H9 (cell line): ENCODE data around the gene GP1BB. TPM values are rescaled to one million over a fixed set of nuclear protein-coding genes. Genes with fewer than 3 reads are reported as not detected.

Experiments used
- DNase-seq: peaks from one replicate; pipeline ENCODE4 v3.0.0-alpha.2; 2017
- H2AFZ ChIP-seq: one replicate; pipeline ENCODE4 v1.6.1; 2013; ENCODE audit warnings: mild to moderate bottlenecking, low read length, control low read depth, moderate library complexity
- H2AK5ac ChIP-seq: 2 replicates; pipeline ENCODE4 v1.6.1; 2013; ENCODE audit warnings: low read length, control low read depth, mixed read lengths; ENCODE audit not compliant: insufficient read length
- H2BK120ac ChIP-seq: one replicate; pipeline ENCODE4 v1.6.1; 2013; ENCODE audit warnings: low read depth, mild to moderate bottlenecking, low read length, control low read depth, inconsistent platforms; ENCODE audit not compliant: poor library complexity, severe bottlenecking
- H2BK12ac ChIP-seq: 2 replicates; pipeline ENCODE4 v1.6.1; 2013; ENCODE audit warnings: low read length, control low read depth, mixed read lengths, low read depth; ENCODE audit not compliant: insufficient read length
- H2BK15ac ChIP-seq: 2 replicates; pipeline ENCODE4 v1.6.1; 2013; ENCODE audit warnings: low read depth, low read length, control low read depth
- H2BK20ac ChIP-seq: one replicate; pipeline ENCODE4 v1.6.1; 2013; ENCODE audit warnings: low read depth, mild to moderate bottlenecking, low read length, control low read depth, inconsistent platforms; ENCODE audit not compliant: poor library complexity, severe bottlenecking
- H2BK5ac ChIP-seq: 2 replicates; pipeline ENCODE4 v1.6.1; 2013; ENCODE audit warnings: low read length, control low read depth, mixed read lengths; ENCODE audit not compliant: insufficient read length
- H3K14ac ChIP-seq: 2 replicates; pipeline ENCODE4 v1.6.1; 2013; ENCODE audit warnings: low read length, control low read depth; ENCODE audit not compliant: insufficient read depth
- H3K18ac ChIP-seq: 2 replicates; pipeline ENCODE4 v1.6.1; 2013; ENCODE audit warnings: low read depth, mild to moderate bottlenecking, mixed read lengths, low read length, control low read depth; ENCODE audit not compliant: insufficient read length
- H3K23ac ChIP-seq: 2 replicates; pipeline ENCODE4 v1.6.1; 2013; ENCODE audit warnings: low read length, control low read depth, mixed read lengths, low read depth; ENCODE audit not compliant: insufficient read length
- H3K23me2 ChIP-seq: 2 replicates; pipeline ENCODE4 v1.6.1; 2013; ENCODE audit warnings: low read depth, mild to moderate bottlenecking, mixed read lengths, low read length, control low read depth; ENCODE audit not compliant: insufficient read length, poor library complexity, severe bottlenecking
- H3K27ac ChIP-seq: 2 replicates; pipeline ENCODE4 v1.5.1; 2013; ENCODE audit warnings: low read length, control low read depth, mixed read lengths, low read depth; ENCODE audit not compliant: insufficient read length
- H3K27me3 ChIP-seq: 2 replicates; pipeline ENCODE4 v1.6.1; 2013; ENCODE audit warnings: low read length, control low read depth, inconsistent platforms; ENCODE audit not compliant: insufficient read depth
- H3K4ac ChIP-seq: 2 replicates; pipeline ENCODE4 v1.6.1; 2013; ENCODE audit warnings: low read depth, mild to moderate bottlenecking, control low read depth, inconsistent platforms, low read length, moderate library complexity
- H3K4me1 ChIP-seq: 2 replicates; pipeline ENCODE4 v1.6.1; 2013; ENCODE audit warnings: low read length, control low read depth, inconsistent platforms; ENCODE audit not compliant: insufficient read depth
- H3K4me2 ChIP-seq: 2 replicates; pipeline ENCODE4 v1.6.1; 2013; ENCODE audit warnings: low read length, control low read depth, mixed read lengths; ENCODE audit not compliant: insufficient read length, insufficient read depth
- H3K56ac ChIP-seq: 2 replicates; pipeline ENCODE4 v1.6.1; 2013; ENCODE audit warnings: low read depth, mild to moderate bottlenecking, mixed read lengths, low read length, control low read depth; ENCODE audit not compliant: insufficient read length
- H3K79me1 ChIP-seq: 2 replicates; pipeline ENCODE4 v1.6.1; 2013; ENCODE audit warnings: low read depth, mild to moderate bottlenecking, moderate library complexity, low read length, control low read depth, inconsistent platforms; ENCODE audit not compliant: insufficient read depth, poor library complexity, severe bottlenecking
- H3K79me2 ChIP-seq: 2 replicates; pipeline ENCODE4 v1.6.1; 2013; ENCODE audit warnings: low read length, control low read depth, inconsistent platforms; ENCODE audit not compliant: insufficient read depth
- H3K9ac ChIP-seq: 2 replicates; pipeline ENCODE4 v1.6.1; 2013; ENCODE audit warnings: low read length, control low read depth, mixed read lengths; ENCODE audit not compliant: insufficient read length; ENCODE audit errors: extremely low read depth
- H3K9me3 ChIP-seq: one replicate; pipeline ENCODE4 v1.6.1; 2013; ENCODE audit warnings: low read depth, low read length, inconsistent platforms; ENCODE audit not compliant: control insufficient read depth
- H3T11ph ChIP-seq: one replicate; pipeline ENCODE4 v1.6.1; 2013; ENCODE audit warnings: mild to moderate bottlenecking, low read length, control low read depth, inconsistent platforms
- H4K20me1 ChIP-seq: one replicate; pipeline ENCODE4 v1.6.1; 2013; ENCODE audit not compliant: control insufficient read depth, insufficient read length, insufficient read depth
- H4K5ac ChIP-seq: 2 replicates; pipeline ENCODE4 v1.6.1; 2013; ENCODE audit warnings: low read depth, mild to moderate bottlenecking, mixed read lengths, low read length, control low read depth; ENCODE audit not compliant: insufficient read length
- H4K8ac ChIP-seq: replicated peaks from 2 replicates; pipeline ENCODE4 v1.6.1; 2013; ENCODE audit warnings: low read length, control low read depth, mixed read lengths, low read depth; ENCODE audit not compliant: insufficient read length
- H4K91ac ChIP-seq: 2 replicates; pipeline ENCODE4 v1.6.1; 2013; ENCODE audit warnings: low read depth, mild to moderate bottlenecking, moderate library complexity, mixed read lengths, low read length, control low read depth; ENCODE audit not compliant: insufficient read length
- H3K27ac Mint-ChIP-seq, 3 experiments: 2 replicates in 2 of 3; 3 replicates in 1 of 3; pipeline ENCODE4 v1.8.0; 2020 to 2021; ENCODE audit warnings: mixed read lengths in 3 of 3, mild to moderate bottlenecking in 1 of 3, moderate library complexity in 1 of 3
- H3K27me3 Mint-ChIP-seq: 2 replicates; pipeline ENCODE4 v1.8.0; 2021; ENCODE audit warnings: low read depth, mild to moderate bottlenecking, moderate library complexity, mixed read lengths
- H3K36me3 Mint-ChIP-seq, 3 experiments: 2 replicates in 2 of 3; 3 replicates in 1 of 3; pipeline ENCODE4 v1.8.0; 2020 to 2021; ENCODE audit warnings: low read depth in 3 of 3, mixed read lengths in 3 of 3; ENCODE audit not compliant: insufficient read depth in 1 of 3
- H3K4me1 Mint-ChIP-seq, 2 experiments: 2 replicates each; pipeline ENCODE4 v1.8.0; 2020; ENCODE audit warnings: mixed read lengths in 2 of 2
- H3K4me3 Mint-ChIP-seq, 2 experiments: 2 replicates in 1 of 2; 3 replicates in 1 of 2; pipeline ENCODE4 v1.8.0; 2020 to 2021; ENCODE audit warnings: mild to moderate bottlenecking in 2 of 2, mixed read lengths in 2 of 2, moderate library complexity in 1 of 2
- H3K9me3 Mint-ChIP-seq, 2 experiments: 2 replicates in 1 of 2; 3 replicates in 1 of 2; pipeline ENCODE4 v1.8.0; 2020; ENCODE audit warnings: mild to moderate bottlenecking in 2 of 2, mixed read lengths in 2 of 2, moderate library complexity in 1 of 2
- CTCF ChIP-seq: fragments of 200-600 bp; sonication (generic); conservative IDR thresholded peaks from 3 replicates; pipeline ENCODE4 v1.8.0; 2021; ENCODE audit warnings: antibody characterized with exemption, mild to moderate bottlenecking
- WGBS: extraction: QIAGEN DNeasy Blood & Tissue Kit; methylation state at CpG from one replicate; pipeline ENCODE4 v1.1.7; 2013; ENCODE audit warnings: missing lambda C conversion rate, low lambda C conversion rate, mixed read lengths; ENCODE audit not compliant: insufficient read length; ENCODE audit errors: extremely low coverage; 5-methylcytosine and 5-hydroxymethylcytosine counted together
- total RNA-seq: library from RNA; stranded (reverse); gene quantifications from 2 replicates; pipeline ENCODE4 v1.2.1, GENCODE V29; 2021

GP1BB gene
- total RNA-seq, 1 experiment from 2014 or later = 3.4 TPM

GRCh38 chr22:19694696-19695095 is 28.6 kb upstream of the GP1BB start:
- Histone ChIP-seq H3K27ac (no peak overlapping the region), H3K56ac (no peak overlapping the region), H2BK20ac (no peak overlapping the region), H3K79me1 (no peaks in the 10 kb centered on the region), H2AK5ac (no peak overlapping the region), H3T11ph (no peak overlapping the region), H3K14ac (no peak overlapping the region), H4K5ac (no peak overlapping the region), H2BK5ac (no peak overlapping the region), H2BK120ac (no peak overlapping the region), H4K91ac (no peak overlapping the region), H2BK12ac (no peak overlapping the region), H3K27me3 (no peaks in the 10 kb centered on the region), H3K4me2 (no peak overlapping the region), H3K4ac (no peak overlapping the region), H3K9ac (no peak overlapping the region), H4K20me1 (no peaks in the 10 kb centered on the region), H3K4me1 (peaks cover 6% of the 10 kb centered on the region; the same call in 1 of the 2 replicates), H2AFZ (no peak overlapping the region), H2BK15ac (no peak overlapping the region), H3K79me2 (no peaks in the 10 kb centered on the region), H4K8ac (no peak overlapping the region), H3K18ac (no peak overlapping the region), H3K23ac (no peak overlapping the region), H3K23me2 (no peaks in the 10 kb centered on the region), H3K9me3 (no peaks in the 10 kb centered on the region)
- no CpG with 5 or more reads among the region's 13 CpGs for WGBS
- no peak for DNase-seq
- H3K27ac Mint-ChIP-seq = no peak overlapping the region
- peaks cover 16 to 21% of the 10 kb centered on the region in 2 experiments for H3K4me1 Mint-ChIP-seq
- TF ChIP-seq CTCF = no peak
- no peak overlapping the region for H3K4me3 Mint-ChIP-seq
- H3K27me3 Mint-ChIP-seq = peaks cover 23% of the 10 kb centered on the region
- no peaks in the 10 kb centered on the region for H3K9me3 Mint-ChIP-seq
- no peaks in the 10 kb centered on the region; a peak in 2 of 7 replicates for H3K36me3 Mint-ChIP-seq
